ENCODE data around the gene IGSF21.

DNA sequence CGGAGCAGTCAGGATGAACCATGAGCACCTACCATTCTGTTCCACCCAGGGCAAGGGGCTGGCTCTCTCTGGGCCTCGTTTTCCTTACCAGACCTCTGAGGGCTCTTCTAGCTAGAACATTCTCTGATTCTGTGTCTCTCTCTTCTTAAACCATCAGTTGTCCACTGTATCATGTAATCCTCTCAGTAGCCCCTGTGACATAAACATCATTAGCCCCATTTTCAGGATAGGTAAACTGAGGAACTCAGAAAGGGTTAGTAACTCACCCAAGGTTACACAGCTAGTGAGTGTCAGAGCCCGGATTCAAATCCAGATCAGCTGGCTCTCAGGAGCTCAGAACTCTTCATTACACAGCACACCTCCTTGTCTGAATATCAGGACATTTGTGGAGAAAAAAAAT, 22.8 kb downstream of the IGSF21 start:
- no peak for TF ChIP-seq CTCF (IDR thresholded peaks at IDR 0.05)
- no peak for TF ChIP-seq POLR2A (IDR thresholded peaks at IDR 0.05)
